ENCODE data around the gene RSKR.
"Not testable (repeated sequence)": the region's sequence is repeated elsewhere in the genome, so short reads cannot be mapped to it uniquely, and the experiment has no call there.

RSKR gene

GRCh38 chr17:28622186-28622585, 8.2 kb upstream of the RSKR start:
- no peak for DNase-seq (ENCODE audit: low read depth)

- no peak for DNase-seq (ENCODE audit: low read depth)
These were observed 6.0 kb upstream of the RSKR start for GRCh38 chr17:28620010-28620409.

- DNase-seq (ENCODE audit: low read depth), result no peak
These were observed 4.5 kb upstream of the RSKR start for GRCh38 chr17:28618464-28618863.

- DNase-seq (ENCODE audit: low read depth), result no peak
These were observed 2.3 kb upstream of the RSKR start for GRCh38 chr17:28616281-28616680.

- no peak for DNase-seq (ENCODE audit: low read depth)
These were observed 1.4 kb upstream of the RSKR start for GRCh38 chr17:28615260-28615940.

GRCh38 chr17:28612936-28613872, 781 bp downstream of the RSKR start:
- DNase-seq (ENCODE audit: low read depth), result peak; percentile 21

- no peak for DNase-seq (ENCODE audit: low read depth)
These were observed 1.5 kb downstream of the RSKR start for GRCh38 chr17:28612531-28612930.

- no peak for DNase-seq (ENCODE audit: low read depth)
These were observed 3.6 kb downstream of the RSKR start for GRCh38 chr17:28610376-28610775.

- DNase-seq (ENCODE audit: low read depth), result not testable (repeated sequence)
These were observed 10.0 kb downstream of the RSKR start for GRCh38 chr17:28604031-28604430.

GRCh38 chr17:28599311-28600184, 14.4 kb downstream of the RSKR start:
- peak; percentile 72 for DNase-seq (ENCODE audit: low read depth)

- peak; percentile 89 for DNase-seq (ENCODE audit: low read depth)
These were observed 15.1 kb downstream of the RSKR start, which contains the start of gene SPAG5 for GRCh38 chr17:28598799-28599310. Gene SPAG5 (minus strand): TSS chr17:28599025. CDS start chr17:28598946, 79 bp downstream.

GRCh38 chr17:28598389-28598788, 15.6 kb downstream of the RSKR start:
- DNase-seq (ENCODE audit: low read depth), result no peak

GRCh38 chr17:28597606-28598383, 16.2 kb downstream of the RSKR start:
- DNase-seq (ENCODE audit: low read depth), result no peak

- DNase-seq (ENCODE audit: low read depth), result no peak
These were observed 21.7 kb downstream of the RSKR start for GRCh38 chr17:28592260-28592659.

- no peak for DNase-seq (ENCODE audit: low read depth)
These were observed 28.1 kb downstream of the RSKR start for GRCh38 chr17:28585851-28586250.

- DNase-seq (ENCODE audit: low read depth), result no peak
These were observed 29.6 kb downstream of the RSKR start for GRCh38 chr17:28584434-28584833.

- no peak for DNase-seq (ENCODE audit: low read depth)
These were observed 31.5 kb downstream of the RSKR start for GRCh38 chr17:28582513-28582912.

- DNase-seq (ENCODE audit: low read depth), result no peak
These were observed 33.0 kb downstream of the RSKR start for GRCh38 chr17:28580959-28581358.

GRCh38 chr17:28579526-28579925, 34.5 kb downstream of the RSKR start:
- no peak for DNase-seq (ENCODE audit: low read depth)

GRCh38 chr17:28578246-28579195, 35.5 kb downstream of the RSKR start:
- no peak for DNase-seq (ENCODE audit: low read depth)

Data from fibroblast of the conjunctiva (primary cell).